Memory B cell (primary cell): Measurements from ENCODE around the gene TMEM184C.

Experiments
- ATAC-seq: fragments of 150-1000 bp; cut with Tn5 transposase; 2 replicates; pipeline ENCODE4 v1.10.0; 2021; ENCODE audit warnings: low read depth, mild to moderate bottlenecking, moderate library complexity
- DNase-seq, 2 donors: peaks; one replicate each; pipeline ENCODE4 v3.0.0; 2022; ENCODE audit warnings: low spot score in 2 of 2
- H3K27ac Mint-ChIP-seq: one replicate; pipeline ENCODE4 v1.8.0; 2022; ENCODE audit warnings: mild to moderate bottlenecking, moderate library complexity, mixed read lengths
- H3K27me3 Mint-ChIP-seq: one replicate; pipeline ENCODE4 v1.8.0; 2022; ENCODE audit warnings: mixed read lengths
- H3K36me3 Mint-ChIP-seq: one replicate; pipeline ENCODE4 v1.8.0; 2022; ENCODE audit warnings: mild to moderate bottlenecking, mixed read lengths
- H3K4me1 Mint-ChIP-seq: one replicate; pipeline ENCODE4 v1.8.0; 2022; ENCODE audit warnings: mixed read lengths
- H3K4me3 Mint-ChIP-seq: one replicate; pipeline ENCODE4 v1.8.0; 2022; ENCODE audit warnings: mild to moderate bottlenecking, moderate library complexity, mixed read lengths
- H3K9me3 Mint-ChIP-seq: one replicate; pipeline ENCODE4 v1.8.0; 2022; ENCODE audit warnings: mixed read lengths

The TMEM184C gene

GRCh38 chr4:147590249-147590920 lies 26.8 kb upstream of the TMEM184C start:
- ATAC-seq (no peak), DNase-seq (peak in 1 of 2 donors; percentile 2)

GRCh38 chr4:147591106-147591505 lies 26.1 kb upstream of the TMEM184C start:
- Mint-ChIP-seq H3K27me3 (peaks cover 8% of the 10 kb centered on the region), H3K9me3 (no peaks in the 10 kb centered on the region), H3K4me1 (peaks cover 2% of the 10 kb centered on the region), H3K27ac (no peak overlapping the region), H3K36me3 (no peaks in the 10 kb centered on the region), H3K4me3 (no peak overlapping the region)
- ATAC-seq (no peak), DNase-seq (no peak)

More at GRCh38 chr4:147590249-147590920, 26.8 kb upstream of the TMEM184C start:
- Mint-ChIP-seq H3K27me3 (peaks cover 9% of the 10 kb centered on the region), H3K36me3 (no peaks in the 10 kb centered on the region), H3K4me1 (peaks cover 2% of the 10 kb centered on the region), H3K27ac (no peak overlapping the region), H3K9me3 (peaks cover 2% of the 10 kb centered on the region), H3K4me3 (no peak overlapping the region)

- Mint-ChIP-seq H3K27me3 (peaks cover 10% of the 10 kb centered on the region), H3K4me1 (peaks cover 2% of the 10 kb centered on the region), H3K4me3 (no peak overlapping the region), H3K9me3 (no peaks in the 10 kb centered on the region), H3K36me3 (no peaks in the 10 kb centered on the region), H3K27ac (no peak overlapping the region)
- ATAC-seq, result no peak
- no peak for DNase-seq
Observed at GRCh38 chr4:147594107-147594506, 23.1 kb upstream of the TMEM184C start.

- no peaks in the 10 kb centered on the region for H3K36me3 Mint-ChIP-seq
- H3K4me3 Mint-ChIP-seq, result no peak overlapping the region
- DNase-seq (no peak), ATAC-seq (no peak)
- H3K4me1 Mint-ChIP-seq, result peaks cover 2% of the 10 kb centered on the region
- peaks cover 10% of the 10 kb centered on the region for H3K27me3 Mint-ChIP-seq
- no peak overlapping the region for H3K27ac Mint-ChIP-seq
- H3K9me3 Mint-ChIP-seq, result no peaks in the 10 kb centered on the region
Observed at GRCh38 chr4:147594578-147594977, 22.6 kb upstream of the TMEM184C start.

- no peaks in the 10 kb centered on the region for H3K9me3 Mint-ChIP-seq
- H3K27me3 Mint-ChIP-seq, result peaks cover 8% of the 10 kb centered on the region
- DNase-seq (no peak), ATAC-seq (no peak)
- no peak overlapping the region for H3K4me3 Mint-ChIP-seq
- no peaks in the 10 kb centered on the region for H3K4me1 Mint-ChIP-seq
- no peak overlapping the region for H3K27ac Mint-ChIP-seq
- H3K36me3 Mint-ChIP-seq, result no peaks in the 10 kb centered on the region
Observed at GRCh38 chr4:147596377-147596776, 20.8 kb upstream of the TMEM184C start.

GRCh38 chr4:147596981-147597380 lies 20.2 kb upstream of the TMEM184C start:
- no peaks in the 10 kb centered on the region for H3K36me3 Mint-ChIP-seq
- ATAC-seq (no peak), DNase-seq (no peak)
- H3K4me3 Mint-ChIP-seq, result no peak overlapping the region
- no peak overlapping the region for H3K27ac Mint-ChIP-seq
- no peaks in the 10 kb centered on the region for H3K9me3 Mint-ChIP-seq
- H3K4me1 Mint-ChIP-seq, result no peaks in the 10 kb centered on the region
- H3K27me3 Mint-ChIP-seq, result peaks cover 8% of the 10 kb centered on the region

- Mint-ChIP-seq H3K4me1 (no peaks in the 10 kb centered on the region), H3K36me3 (no peaks in the 10 kb centered on the region), H3K4me3 (no peak overlapping the region), H3K27me3 (peaks cover 8% of the 10 kb centered on the region), H3K27ac (no peak overlapping the region), H3K9me3 (no peaks in the 10 kb centered on the region)
- no peak for ATAC-seq
- no peak for DNase-seq
Observed at GRCh38 chr4:147597561-147597960, 19.6 kb upstream of the TMEM184C start.

- Mint-ChIP-seq H3K4me1 (no peaks in the 10 kb centered on the region), H3K4me3 (no peak overlapping the region), H3K36me3 (no peaks in the 10 kb centered on the region), H3K27ac (no peak overlapping the region), H3K9me3 (no peaks in the 10 kb centered on the region), H3K27me3 (peaks cover 3% of the 10 kb centered on the region)
- DNase-seq, result no peak
- no peak for ATAC-seq
Observed at GRCh38 chr4:147599206-147599605, 18.0 kb upstream of the TMEM184C start.

- no peaks in the 10 kb centered on the region for H3K9me3 Mint-ChIP-seq
Observed at GRCh38 chr4:147599769-147600168, 17.4 kb upstream of the TMEM184C start.

GRCh38 chr4:147605499-147605898 lies 11.7 kb upstream of the TMEM184C start:
- H3K27ac Mint-ChIP-seq, result no peak overlapping the region
- H3K9me3 Mint-ChIP-seq, result no peaks in the 10 kb centered on the region
- H3K4me3 Mint-ChIP-seq, result no peak overlapping the region
- H3K27me3 Mint-ChIP-seq, result peaks cover 3% of the 10 kb centered on the region
- H3K36me3 Mint-ChIP-seq, result no peaks in the 10 kb centered on the region
- H3K4me1 Mint-ChIP-seq, result no peaks in the 10 kb centered on the region
- ATAC-seq (no peak), DNase-seq (no peak)

More at GRCh38 chr4:147599769-147600168, 17.4 kb upstream of the TMEM184C start:
- no peak for ATAC-seq
- no peak overlapping the region for H3K27ac Mint-ChIP-seq
- no peak overlapping the region for H3K4me3 Mint-ChIP-seq
- no peak for DNase-seq
- H3K27me3 Mint-ChIP-seq, result peaks cover 3% of the 10 kb centered on the region
- H3K4me1 Mint-ChIP-seq, result no peaks in the 10 kb centered on the region
- H3K36me3 Mint-ChIP-seq, result no peaks in the 10 kb centered on the region

GRCh38 chr4:147607471-147607870 lies 9.7 kb upstream of the TMEM184C start:
- peaks cover 3% of the 10 kb centered on the region for H3K27me3 Mint-ChIP-seq
- no peak overlapping the region for H3K27ac Mint-ChIP-seq
- H3K4me3 Mint-ChIP-seq, result no peak overlapping the region
- no peaks in the 10 kb centered on the region for H3K4me1 Mint-ChIP-seq
- H3K9me3 Mint-ChIP-seq, result no peaks in the 10 kb centered on the region
- DNase-seq (no peak), ATAC-seq (no peak)
- H3K36me3 Mint-ChIP-seq, result no peaks in the 10 kb centered on the region

GRCh38 chr4:147610686-147611085 lies 6.5 kb upstream of the TMEM184C start:
- no peaks in the 10 kb centered on the region for H3K36me3 Mint-ChIP-seq
- no peak for ATAC-seq
- no peaks in the 10 kb centered on the region for H3K4me1 Mint-ChIP-seq
- no peak overlapping the region for H3K27ac Mint-ChIP-seq
- no peak for DNase-seq
- no peak overlapping the region for H3K4me3 Mint-ChIP-seq
- no peaks in the 10 kb centered on the region for H3K9me3 Mint-ChIP-seq
- peaks cover 3% of the 10 kb centered on the region for H3K27me3 Mint-ChIP-seq

- ATAC-seq, result peak; percentile 2
- Mint-ChIP-seq H3K9me3 (no peaks in the 10 kb centered on the region), H3K36me3 (peaks cover 11% of the 10 kb centered on the region), H3K4me3 (peak overlapping the region; percentile 92), H3K27ac (peak overlapping the region; percentile 91), H3K4me1 (peaks cover 19% of the 10 kb centered on the region), H3K27me3 (no peaks in the 10 kb centered on the region)
- DNase-seq, result no peak
Observed at GRCh38 chr4:147616849-147617172, 386 bp upstream of the TMEM184C start.

GRCh38 chr4:147617841-147618691 lies 869 bp downstream of the TMEM184C start:
- no peak for DNase-seq
- no peak for ATAC-seq
- Mint-ChIP-seq H3K4me1 (peaks cover 21% of the 10 kb centered on the region), H3K36me3 (peaks cover 17% of the 10 kb centered on the region), H3K27ac (peak overlapping the region; percentile 91), H3K4me3 (peak overlapping the region; percentile 92), H3K27me3 (no peaks in the 10 kb centered on the region), H3K9me3 (no peaks in the 10 kb centered on the region)
